ENCODE data around the gene AGPAT4.
A peak's percentile ranks its signal among the peaks of the same experiment; 100 is the strongest.

The AGPAT4 gene

DNA sequence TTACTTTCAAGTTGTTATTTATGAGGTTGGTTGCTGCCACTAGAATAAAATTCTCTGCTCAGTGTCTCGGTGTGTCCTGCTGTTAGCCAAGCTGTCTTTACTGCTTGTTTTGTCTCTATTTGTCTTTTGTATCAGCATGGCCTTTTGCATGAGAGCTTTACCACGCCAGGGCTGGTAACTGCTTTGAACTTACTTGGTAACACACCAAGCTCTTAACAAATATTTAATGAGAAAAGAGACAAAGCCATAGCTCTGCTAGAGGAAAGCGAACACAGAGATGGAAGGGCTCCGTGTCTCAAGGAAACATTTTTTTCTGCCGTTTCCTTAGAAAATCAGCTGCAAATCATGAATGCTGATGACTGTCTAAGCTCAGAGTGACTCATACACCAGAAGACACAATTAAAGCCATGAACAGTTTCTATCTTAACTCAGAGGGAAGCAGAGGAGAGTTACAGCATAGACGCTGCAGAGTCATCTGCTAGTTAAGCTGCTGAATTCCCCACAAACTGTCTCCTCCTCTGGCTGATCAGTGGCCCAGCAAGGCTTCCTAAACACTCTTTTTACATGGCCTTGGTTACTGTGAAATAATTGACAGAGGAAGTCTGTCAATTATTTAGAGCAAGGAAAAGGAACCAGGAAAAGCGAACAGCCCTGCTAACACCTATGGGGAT lies 44.8 kb downstream of the AGPAT4 start:
- Histone ChIP-seq H3K4me1 (ENCODE audit: control insufficient read depth in 1 of 2, insufficient read depth in 2 of 2, low read length in 2 of 2) (peaks cover 12 to 23% of the 10 kb centered on the region in 2 experiments), H3K18ac (ENCODE audit: low read length) (no peak overlapping the region), H4K12ac (ENCODE audit: low read depth, low read length) (no peak overlapping the region), H4K8ac (ENCODE audit: low read depth, low read length) (no peak overlapping the region), H2BK5ac (ENCODE audit: low read depth, low read length, poor library complexity) (no peak overlapping the region), H3K79me1 (ENCODE audit: low read length) (peaks cover 2% of the 10 kb centered on the region), H3K27ac (ENCODE audit: low read depth, low read length) (peak overlapping the region; percentile 68), H4K91ac (ENCODE audit: low read depth, low read length) (no peak overlapping the region), H2BK12ac (ENCODE audit: low read length) (no peak overlapping the region), H3K36me3 (ENCODE audit: control insufficient read depth in 1 of 2, insufficient read depth in 2 of 2, low read length in 2 of 2) (peaks cover 5% of the 10 kb centered on the region in 2 experiments), H2AFZ (ENCODE audit: insufficient read depth, low read length, poor library complexity) (no peak overlapping the region), H3K9ac (ENCODE audit: low read length) (no peak overlapping the region), H3K27me3 (ENCODE audit: insufficient read depth, low read length) (no peaks in the 10 kb centered on the region), H3K4me3 (ENCODE audit: low read depth, low read length) (no peak overlapping the region), H3K9me3 (ENCODE audit: insufficient read depth, low read depth, low read length) (no peaks in the 10 kb centered on the region), H2AK5ac (ENCODE audit: low read length) (no peak overlapping the region), H3K23ac (ENCODE audit: low read length) (no peak overlapping the region), H2BK120ac (ENCODE audit: insufficient read depth, low read length, poor library complexity) (no peak overlapping the region), H3K14ac (ENCODE audit: low read length) (no peak overlapping the region), H3K4me2 (ENCODE audit: low read length) (peak overlapping the region; percentile 17), H3K4ac (ENCODE audit: low read depth, low read length) (no peak overlapping the region), H3K79me2 (ENCODE audit: control insufficient read depth, insufficient read depth, low read length, poor library complexity) (no peaks in the 10 kb centered on the region)
- WGBS (ENCODE audit: extremely low coverage, insufficient coverage, insufficient read length) = no CpG with 5 or more reads among the region's 7 CpGs
- DNase-seq = peak; percentile 44 to 61

DNA sequence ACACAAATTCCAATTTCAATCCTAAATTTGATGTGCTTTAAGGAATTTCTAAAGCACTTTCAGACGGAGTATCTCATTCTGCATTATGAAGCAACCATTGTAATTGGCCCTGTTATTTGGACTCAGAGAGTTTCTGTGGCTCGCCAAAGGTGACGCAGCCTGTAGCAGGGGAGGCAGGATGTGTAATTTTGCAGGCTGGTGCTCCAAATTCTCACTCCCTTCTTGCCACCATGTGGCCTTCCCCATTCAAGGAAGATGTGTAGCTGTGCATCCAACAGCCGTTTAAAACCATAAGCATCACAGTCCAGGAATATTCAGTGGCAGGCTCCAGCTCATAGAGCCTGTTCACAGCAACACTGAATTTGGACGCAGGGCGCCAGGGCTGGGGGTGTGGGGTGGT lies 45.8 kb downstream of the AGPAT4 start:
- no peak overlapping the region for H4K12ac ChIP-seq (ENCODE audit: low read depth, low read length)
- peak overlapping the region; percentile 46 for H3K18ac ChIP-seq (ENCODE audit: low read length)
- no peaks in the 10 kb centered on the region for H3K9me3 ChIP-seq (ENCODE audit: insufficient read depth, low read depth, low read length)
- no peaks in the 10 kb centered on the region for H3K79me2 ChIP-seq (ENCODE audit: control insufficient read depth, insufficient read depth, low read length, poor library complexity)
- H2BK5ac ChIP-seq (ENCODE audit: low read depth, low read length, poor library complexity) = no peak overlapping the region
- H3K4ac ChIP-seq (ENCODE audit: low read depth, low read length) = no peak overlapping the region
- H3K36me3 ChIP-seq (ENCODE audit: control insufficient read depth in 1 of 2, insufficient read depth in 2 of 2, low read length in 2 of 2) = peaks cover 5 to 8% of the 10 kb centered on the region in 2 experiments
- H3K27me3 ChIP-seq (ENCODE audit: insufficient read depth, low read length) = no peaks in the 10 kb centered on the region
- H3K79me1 ChIP-seq (ENCODE audit: low read length) = peaks cover 2% of the 10 kb centered on the region
- H4K8ac ChIP-seq (ENCODE audit: low read depth, low read length) = no peak overlapping the region
- H2BK120ac ChIP-seq (ENCODE audit: insufficient read depth, low read length, poor library complexity) = no peak overlapping the region
- H2BK12ac ChIP-seq (ENCODE audit: low read length) = peak overlapping the region; percentile 61
- H3K27ac ChIP-seq (ENCODE audit: low read depth, low read length) = no peak overlapping the region
- H4K91ac ChIP-seq (ENCODE audit: low read depth, low read length) = no peak overlapping the region
- no peak overlapping the region for H3K23ac ChIP-seq (ENCODE audit: low read length)
- no peak overlapping the region for H2AK5ac ChIP-seq (ENCODE audit: low read length)
- no peak overlapping the region for H3K9ac ChIP-seq (ENCODE audit: low read length)
- DNase-seq = no peak
- WGBS (ENCODE audit: extremely low coverage, insufficient coverage, insufficient read length) = no CpG with 5 or more reads among the region's 6 CpGs
- peaks cover 12 to 20% of the 10 kb centered on the region in 2 experiments for H3K4me1 ChIP-seq (ENCODE audit: control insufficient read depth in 1 of 2, insufficient read depth in 2 of 2, low read length in 2 of 2)
- H3K4me2 ChIP-seq (ENCODE audit: low read length) = no peak overlapping the region
- H3K14ac ChIP-seq (ENCODE audit: low read length) = no peak overlapping the region
- no peak overlapping the region for H2AFZ ChIP-seq (ENCODE audit: insufficient read depth, low read length, poor library complexity)
- H3K4me3 ChIP-seq (ENCODE audit: low read depth, low read length) = no peak overlapping the region

DNA sequence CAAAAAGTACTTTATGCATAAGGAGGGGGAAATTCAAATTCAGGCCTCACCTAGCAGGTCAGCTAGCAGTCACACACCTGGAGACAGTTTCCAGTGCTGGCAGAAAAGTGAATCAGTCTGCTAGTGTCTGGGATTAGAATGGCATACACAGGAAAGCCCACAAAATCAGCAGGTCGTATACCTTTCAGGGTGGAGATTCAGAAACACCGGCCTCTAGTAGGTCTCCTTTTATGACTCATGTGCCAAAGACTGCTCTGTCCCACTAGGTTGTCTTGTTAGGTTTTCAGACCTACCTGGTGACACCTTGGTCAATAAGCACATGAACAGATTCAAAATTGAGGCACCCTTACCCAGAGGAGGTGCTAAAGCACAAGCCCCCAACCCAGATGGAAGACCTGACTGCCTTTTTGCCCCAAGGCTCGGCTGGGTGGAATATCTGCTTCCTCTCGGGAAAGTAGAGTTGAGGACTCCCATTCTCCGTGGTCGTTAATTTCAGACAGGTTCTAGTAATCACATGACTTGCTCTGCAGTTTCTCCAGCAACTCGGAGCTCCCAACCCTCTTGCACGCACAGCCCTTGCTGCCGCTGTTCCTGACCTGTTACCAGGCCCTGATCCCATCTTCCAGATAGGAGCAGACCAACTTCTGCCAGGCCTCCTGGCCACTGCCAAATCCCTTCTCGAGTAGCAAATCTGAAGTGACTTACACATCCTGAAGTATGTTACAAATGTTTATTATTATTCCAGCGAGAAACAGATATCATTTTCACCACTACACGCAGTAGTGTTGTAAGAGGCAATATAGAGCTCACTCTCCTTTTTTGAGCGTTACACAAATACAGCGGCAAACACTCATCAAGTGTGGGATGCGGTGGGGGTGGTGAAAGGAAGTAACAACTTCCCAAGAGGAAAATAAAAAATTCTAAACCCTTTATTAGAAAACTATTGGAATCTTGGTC lies 46.6 kb downstream of the AGPAT4 start:
- H3K4me1 ChIP-seq (ENCODE audit: control insufficient read depth in 1 of 2, insufficient read depth in 2 of 2, low read length in 2 of 2) = peaks cover 12 to 20% of the 10 kb centered on the region in 2 experiments
- no peak overlapping the region for H2BK5ac ChIP-seq (ENCODE audit: low read depth, low read length, poor library complexity)
- no peaks in the 10 kb centered on the region for H3K79me2 ChIP-seq (ENCODE audit: control insufficient read depth, insufficient read depth, low read length, poor library complexity)
- WGBS (ENCODE audit: extremely low coverage, insufficient coverage, insufficient read length) = no CpG with 5 or more reads among the region's 15 CpGs
- no peak overlapping the region for H3K14ac ChIP-seq (ENCODE audit: low read length)
- H4K8ac ChIP-seq (ENCODE audit: low read depth, low read length) = no peak overlapping the region
- H3K4ac ChIP-seq (ENCODE audit: low read depth, low read length) = no peak overlapping the region
- H3K4me2 ChIP-seq (ENCODE audit: low read length) = no peak overlapping the region
- H3K4me3 ChIP-seq (ENCODE audit: low read depth, low read length) = no peak overlapping the region
- no peak overlapping the region for H3K27ac ChIP-seq (ENCODE audit: low read depth, low read length)
- no peaks in the 10 kb centered on the region for H3K27me3 ChIP-seq (ENCODE audit: insufficient read depth, low read length)
- H2BK12ac ChIP-seq (ENCODE audit: low read length) = no peak overlapping the region
- no peak overlapping the region for H2AFZ ChIP-seq (ENCODE audit: insufficient read depth, low read length, poor library complexity)
- DNase-seq = no peak
- H3K23ac ChIP-seq (ENCODE audit: low read length) = peak overlapping the region; percentile 53
- no peaks in the 10 kb centered on the region for H3K79me1 ChIP-seq (ENCODE audit: low read length)
- H3K18ac ChIP-seq (ENCODE audit: low read length) = no peak overlapping the region
- H4K91ac ChIP-seq (ENCODE audit: low read depth, low read length) = no peak overlapping the region
- peaks cover 3% of the 10 kb centered on the region for H3K9me3 ChIP-seq (ENCODE audit: insufficient read depth, low read depth, low read length)
- H4K12ac ChIP-seq (ENCODE audit: low read depth, low read length) = no peak overlapping the region
- H2AK5ac ChIP-seq (ENCODE audit: low read length) = no peak overlapping the region
- H2BK120ac ChIP-seq (ENCODE audit: insufficient read depth, low read length, poor library complexity) = no peak overlapping the region
- peaks cover 5% of the 10 kb centered on the region in 2 experiments for H3K36me3 ChIP-seq (ENCODE audit: control insufficient read depth in 1 of 2, insufficient read depth in 2 of 2, low read length in 2 of 2)
- no peak overlapping the region for H3K9ac ChIP-seq (ENCODE audit: low read length)

DNA sequence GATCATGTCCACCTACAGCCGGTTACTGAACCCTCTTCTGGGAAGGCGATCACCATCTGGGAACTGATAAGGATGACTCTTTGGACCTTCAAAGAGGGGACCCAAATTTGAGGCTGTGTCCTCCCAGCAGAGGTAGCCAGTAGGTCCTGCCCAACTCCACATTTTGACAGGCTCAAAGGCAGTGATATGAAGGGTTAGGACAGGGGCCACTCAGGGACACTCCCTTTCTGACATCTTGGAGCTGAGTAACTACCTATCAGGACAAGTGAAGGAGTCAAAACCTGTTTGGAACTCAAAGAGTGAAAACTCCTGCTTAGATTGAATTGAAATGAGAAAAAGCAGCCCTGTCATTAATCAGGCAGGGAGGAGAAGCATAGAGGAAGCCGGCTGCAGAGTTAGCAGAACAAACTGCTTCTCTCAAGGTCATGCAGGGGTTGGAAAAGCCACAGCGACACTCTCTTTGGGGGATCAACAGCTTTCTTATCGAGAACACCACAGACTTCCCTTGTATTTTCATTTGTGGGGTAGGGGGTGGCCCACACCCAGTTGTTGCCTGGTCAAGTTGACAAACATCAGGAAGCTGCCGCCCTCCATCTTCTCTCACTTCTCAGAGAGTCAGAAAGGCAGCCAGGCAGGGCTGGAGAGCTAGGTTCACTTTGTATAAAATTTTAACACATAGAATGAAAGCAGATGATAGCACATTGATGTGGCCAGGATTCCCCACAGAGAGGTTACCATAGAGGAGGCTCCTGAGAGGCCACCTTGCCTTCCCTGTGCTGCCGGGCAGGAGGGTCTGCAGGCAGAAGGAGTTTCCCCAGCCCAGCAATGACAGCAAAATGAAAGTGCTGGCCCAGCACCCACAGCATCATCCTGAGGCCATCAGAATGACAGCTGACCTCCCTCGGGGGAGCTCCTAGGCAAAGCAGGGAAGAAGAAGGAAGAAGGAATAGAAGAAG lies 47.6 kb downstream of the AGPAT4 start:
- no peaks in the 10 kb centered on the region for H3K79me2 ChIP-seq (ENCODE audit: control insufficient read depth, insufficient read depth, low read length, poor library complexity)
- H2BK12ac ChIP-seq (ENCODE audit: low read length) = no peak overlapping the region
- no peak overlapping the region for H3K4ac ChIP-seq (ENCODE audit: low read depth, low read length)
- no peak overlapping the region for H3K27ac ChIP-seq (ENCODE audit: low read depth, low read length)
- no peaks in the 10 kb centered on the region for H3K79me1 ChIP-seq (ENCODE audit: low read length)
- peaks cover 3% of the 10 kb centered on the region for H3K9me3 ChIP-seq (ENCODE audit: insufficient read depth, low read depth, low read length)
- no peak overlapping the region for H2AFZ ChIP-seq (ENCODE audit: insufficient read depth, low read length, poor library complexity)
- DNase-seq = no peak
- WGBS (ENCODE audit: extremely low coverage, insufficient coverage, insufficient read length) = no CpG with 5 or more reads among the region's 8 CpGs
- no peak overlapping the region for H3K18ac ChIP-seq (ENCODE audit: low read length)
- H2BK5ac ChIP-seq (ENCODE audit: low read depth, low read length, poor library complexity) = no peak overlapping the region
- H4K8ac ChIP-seq (ENCODE audit: low read depth, low read length) = no peak overlapping the region
- H3K4me1 ChIP-seq (ENCODE audit: control insufficient read depth in 1 of 2, insufficient read depth in 2 of 2, low read length in 2 of 2) = peaks cover 12 to 20% of the 10 kb centered on the region in 2 experiments
- no peak overlapping the region for H3K9ac ChIP-seq (ENCODE audit: low read length)
- no peak overlapping the region for H4K91ac ChIP-seq (ENCODE audit: low read depth, low read length)
- H3K36me3 ChIP-seq (ENCODE audit: control insufficient read depth in 1 of 2, insufficient read depth in 2 of 2, low read length in 2 of 2) = peaks cover 5 to 10% of the 10 kb centered on the region in 2 experiments
- no peak overlapping the region for H3K14ac ChIP-seq (ENCODE audit: low read length)
- H3K4me2 ChIP-seq (ENCODE audit: low read length) = no peak overlapping the region
- H4K12ac ChIP-seq (ENCODE audit: low read depth, low read length) = no peak overlapping the region
- H3K4me3 ChIP-seq (ENCODE audit: low read depth, low read length) = no peak overlapping the region
- H2AK5ac ChIP-seq (ENCODE audit: low read length) = no peak overlapping the region
- no peaks in the 10 kb centered on the region for H3K27me3 ChIP-seq (ENCODE audit: insufficient read depth, low read length)
- no peak overlapping the region for H3K23ac ChIP-seq (ENCODE audit: low read length)
- no peak overlapping the region for H2BK120ac ChIP-seq (ENCODE audit: insufficient read depth, low read length, poor library complexity)

Data from trophoblast cell (in vitro differentiated cells and primary cell).